DMS53 treated with DMSO at 0.1 percent for 48 hours (cell line): ENCODE data around the gene DST.

ENCODE experiments used
- DNase-seq: peaks from one replicate; lab custom pipeline; 2025; ENCODE audit not compliant: unreplicated experiment; lab: John Stamatoyannopoulos, UW

Gene DST

DNA sequence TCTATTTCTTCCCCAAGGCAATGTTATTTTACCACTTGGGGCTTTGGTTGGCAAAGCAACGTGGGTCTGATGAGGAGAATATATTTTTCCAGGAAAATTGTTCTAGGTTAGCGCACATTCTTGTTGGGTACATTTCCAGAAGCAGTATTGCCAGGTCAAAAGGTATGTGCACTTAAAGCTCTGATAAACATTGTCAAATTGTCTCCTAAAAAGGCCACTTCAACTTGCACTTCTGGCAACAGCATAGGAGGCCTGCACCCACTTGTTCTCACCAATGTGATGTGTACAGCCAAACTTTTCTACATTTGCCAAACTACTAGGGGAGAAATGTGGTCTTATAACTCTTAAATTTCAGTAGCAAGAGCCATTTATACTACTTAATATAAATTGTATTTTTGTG lies 197.8 kb downstream of the DST start:
- DNase-seq, result no peak

- no peak for DNase-seq
These were observed 202.1 kb downstream of the DST start for GRCh38 chr6:56440551-56440981.

- no peak for DNase-seq
These were observed 205.4 kb downstream of the DST start for GRCh38 chr6:56437171-56437900.

GRCh38 chr6:56435754-56436153 lies 206.9 kb downstream of the DST start:
- DNase-seq, result no peak

DNA sequence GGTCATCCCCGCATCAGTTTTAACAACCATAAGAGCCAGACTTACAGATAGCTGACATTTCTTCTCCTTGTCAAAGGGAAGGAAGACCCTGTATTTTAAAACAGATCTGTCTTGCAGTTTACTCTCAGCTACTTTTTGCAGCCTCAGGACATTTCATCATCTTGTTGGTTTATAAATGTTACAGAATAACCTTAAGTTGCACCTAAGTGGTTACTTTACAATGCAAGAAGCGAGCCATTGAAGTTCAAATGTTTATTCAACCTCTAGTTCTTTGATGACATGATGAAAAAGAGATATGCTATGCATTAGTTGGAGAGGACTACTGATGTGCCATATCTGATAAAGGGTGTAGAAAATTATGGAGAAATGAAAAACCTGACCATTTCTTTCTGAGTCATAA lies 207.4 kb downstream of the DST start:
- no peak for DNase-seq

GRCh38 chr6:56434606-56435005 lies 208.1 kb downstream of the DST start:
- no peak for DNase-seq

DNA sequence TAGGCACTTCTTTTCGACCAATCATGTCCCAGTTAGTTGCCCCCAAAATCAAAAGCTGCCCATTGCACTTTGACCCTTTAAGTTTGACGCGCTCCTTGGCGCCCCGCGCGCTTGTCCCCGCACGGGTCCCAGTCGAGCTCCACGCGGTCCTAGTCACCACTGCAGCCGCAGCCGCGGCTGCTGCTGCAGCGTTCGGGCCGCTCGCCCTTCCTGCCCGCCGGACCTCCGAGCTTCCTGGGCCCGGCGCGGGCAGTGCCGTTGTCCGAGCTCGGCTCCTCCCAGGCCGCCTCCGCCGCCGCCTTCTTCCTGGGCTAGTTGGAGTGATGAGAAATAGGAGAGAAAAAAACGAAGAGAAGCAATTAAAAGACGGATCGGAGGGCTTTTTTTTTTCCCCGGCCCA lies 209.6 kb downstream of the DST start:
- DNase-seq, result no peak

GRCh38 chr6:56432194-56432593 lies 210.5 kb downstream of the DST start:
- no peak for DNase-seq

GRCh38 chr6:56430629-56431600 lies 211.8 kb downstream of the DST start:
- DNase-seq, result no peak

DNA sequence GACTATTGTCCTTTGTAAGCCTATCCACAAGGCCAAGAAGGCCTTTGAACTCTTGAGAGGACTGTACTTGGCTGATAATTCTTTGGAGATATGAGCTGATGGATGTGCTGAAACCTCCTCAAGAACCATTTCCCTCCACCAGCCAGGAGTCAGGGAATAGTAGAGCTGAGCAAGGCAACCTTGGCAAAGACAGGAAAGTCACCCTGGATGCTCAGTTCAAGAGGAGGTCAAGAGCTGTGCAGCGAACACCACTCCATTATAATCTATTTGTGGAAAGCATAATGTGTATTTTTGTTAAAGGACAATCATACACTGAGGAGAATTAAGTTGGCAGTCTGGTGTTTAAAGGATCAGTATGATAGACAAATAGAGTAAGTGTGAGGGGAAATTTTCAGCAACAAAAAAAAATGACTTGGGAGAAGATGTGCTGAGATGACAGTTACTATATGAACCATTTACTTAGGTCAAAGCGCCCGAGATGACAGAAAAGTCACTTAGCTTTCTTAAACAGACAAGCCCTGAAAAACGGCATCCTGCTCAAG lies 218.1 kb downstream of the DST start:
- no peak for DNase-seq

GRCh38 chr6:56424064-56424463 lies 218.6 kb downstream of the DST start:
- no peak for DNase-seq

DNA sequence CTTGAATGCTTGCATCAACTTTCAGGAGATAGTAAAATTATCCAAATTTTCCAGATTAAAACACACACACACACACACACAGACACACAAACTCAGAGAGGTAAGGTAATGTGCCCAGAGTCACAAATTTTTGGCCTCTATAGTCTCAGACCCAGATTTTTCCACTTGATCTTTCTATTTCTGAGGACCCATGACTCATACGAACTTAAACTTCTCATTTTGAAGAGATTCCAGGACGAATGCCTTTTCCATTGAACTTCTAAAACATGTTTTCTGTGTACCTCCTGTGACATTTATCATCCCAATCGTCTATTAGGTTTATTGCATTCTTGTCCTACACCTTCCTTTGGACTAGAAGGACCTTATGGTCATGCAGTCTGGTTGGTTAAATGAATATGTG lies 222.4 kb downstream of the DST start:
- no peak for DNase-seq

- no peak for DNase-seq
These were observed 223.5 kb downstream of the DST start for GRCh38 chr6:56419191-56419590.

DNA sequence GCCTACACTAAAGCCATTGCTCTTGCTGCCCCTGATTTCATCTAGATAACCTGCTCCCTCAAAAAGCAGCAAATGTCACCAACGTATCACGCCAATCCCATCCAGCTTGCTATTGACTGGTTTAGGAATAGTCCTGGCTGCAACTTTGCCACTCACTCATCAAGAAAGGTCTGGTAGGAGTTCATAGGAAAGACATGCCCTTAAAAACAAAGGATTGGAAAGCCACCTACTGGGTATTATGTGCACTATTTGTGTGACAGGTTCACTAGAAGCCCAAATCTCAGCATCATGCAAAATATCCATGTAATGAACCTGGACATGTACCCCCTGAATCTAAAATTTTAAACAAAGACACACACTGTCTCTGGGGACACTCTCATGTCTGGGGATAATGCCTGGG lies 224.9 kb downstream of the DST start:
- no peak for DNase-seq

DNA sequence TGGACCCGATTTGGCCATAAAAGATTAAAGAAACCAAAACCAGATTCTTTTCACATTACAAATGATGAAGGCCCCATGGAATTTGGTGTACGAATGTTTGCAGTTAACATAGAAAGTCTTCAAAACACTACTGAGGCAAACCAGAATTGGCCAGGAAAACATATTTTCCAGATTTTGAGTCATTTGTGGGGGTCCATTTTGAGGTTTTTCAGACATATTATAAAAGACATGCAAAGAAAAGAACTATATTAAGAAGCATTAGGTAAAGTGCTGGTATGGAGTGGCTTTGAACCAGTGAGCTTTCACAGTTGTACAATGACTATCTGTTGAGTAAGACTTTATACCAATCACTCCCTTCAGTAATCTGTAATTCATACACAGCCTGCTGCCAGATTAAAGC lies 226.4 kb downstream of the DST start:
- DNase-seq, result no peak

GRCh38 chr6:56408976-56409375 lies 233.7 kb downstream of the DST start:
- DNase-seq, result no peak
